PC-9 (cell line): Measurements from ENCODE around the gene PRKCA. TPM values are rescaled to one million over a fixed set of nuclear protein-coding genes. Genes with fewer than 3 reads are reported as not detected.

Experiments
- BruUV-seq: library from RNA; stranded (reverse); fragments of 400-500 nt; replicated peaks from 2 replicates; lab custom pipeline; 2021; lab: Mats Ljungman, UMichigan
- CTCF ChIA-PET: fragments of 300-600 bp; sonication (Branson Sonifier 250); formaldehyde crosslinking; loops from one replicate; lab custom pipeline; 2022; ENCODE audit warnings: antibody characterized with exemption; lab: Charles Lee
- POLR2A ChIA-PET: fragments of 300-600 bp; sonication (Branson Sonifier 250); formaldehyde crosslinking; loops from one replicate; lab custom pipeline; 2022; ENCODE audit warnings: antibody characterized with exemption; ENCODE audit not compliant: unreplicated experiment; lab: Charles Lee
- DNase-seq, 2 experiments: peaks; one replicate each; pipeline versions ENCODE4 v3.0.0 to v3.0.0-alpha.2; 2015 to 2022; ENCODE audit warnings: mixed read lengths in 1 of 2
- H2AFZ ChIP-seq: fragments of 200-600 bp; sonication (generic); 2 replicates; pipeline ENCODE4 v1.8.1; 2017; ENCODE audit warnings: antibody characterized with exemption
- H3F3A ChIP-seq: fragments of 200-600 bp; sonication (generic); 2 replicates; pipeline ENCODE4 v1.8.1; 2017; ENCODE audit warnings: antibody characterized with exemption, mild to moderate bottlenecking, low read depth; ENCODE audit not compliant: insufficient read depth
- H3K27ac ChIP-seq: fragments of 200-600 bp; sonication (generic); 2 replicates; pipeline ENCODE4 v1.6.1; 2016; ENCODE audit warnings: mixed run types
- H3K27me3 ChIP-seq: fragments of 200-600 bp; sonication (generic); 2 replicates; pipeline ENCODE4 v1.6.1; 2016; ENCODE audit warnings: low read depth, mixed run types; ENCODE audit not compliant: insufficient read depth
- H3K36me3 ChIP-seq: fragments of 200-600 bp; sonication (generic); 2 replicates; pipeline ENCODE4 v1.6.1; 2016; ENCODE audit warnings: low read depth, mixed run types
- H3K4me1 ChIP-seq: fragments of 200-600 bp; sonication (generic); replicated peaks from 2 replicates; pipeline ENCODE4 v1.6.1; 2016; ENCODE audit warnings: mixed run types; ENCODE audit not compliant: insufficient read depth
- H3K4me2 ChIP-seq: fragments of 200-600 bp; sonication (generic); 2 replicates; pipeline ENCODE4 v1.6.1; 2017; ENCODE audit warnings: mixed run types
- H3K4me3 ChIP-seq: fragments of 200-600 bp; sonication (generic); 2 replicates; pipeline ENCODE4 v1.6.1; 2016; ENCODE audit warnings: mixed run types
- H3K79me2 ChIP-seq: fragments of 200-600 bp; sonication (generic); 2 replicates; pipeline ENCODE4 v1.6.1; 2017; ENCODE audit warnings: low read depth, mixed run types
- H3K9me2 ChIP-seq: fragments of 200-600 bp; sonication (generic); 2 replicates; pipeline ENCODE4 v1.8.1; 2017; ENCODE audit warnings: mild to moderate bottlenecking; ENCODE audit not compliant: insufficient read depth
- H3K9me3 ChIP-seq: fragments of 200-600 bp; sonication (generic); 2 replicates; pipeline ENCODE4 v1.8.1; 2016; ENCODE audit warnings: low read depth; ENCODE audit not compliant: insufficient read depth
- H4K20me1 ChIP-seq: fragments of 200-600 bp; sonication (generic); 2 replicates; pipeline ENCODE4 v1.8.1; 2017; ENCODE audit not compliant: insufficient read depth
- CTCF ChIP-seq: fragments of 200-600 bp; sonication (generic); conservative IDR thresholded peaks from 2 replicates; pipeline ENCODE4 v1.6.1; 2017; ENCODE audit warnings: mixed run types, antibody characterized with exemption, mild to moderate bottlenecking, moderate library complexity
- EZH2 ChIP-seq: fragments of 200-600 bp; sonication (generic); IDR thresholded peaks from 2 replicates; pipeline ENCODE4 v1.8.0; 2017; ENCODE audit warnings: antibody characterized with exemption, low read depth
- intact Hi-C: fragments of 100-400 bp; cut with micrococcal nuclease; formaldehyde crosslinking; loops from one replicate; pipeline ENCODE4 v1.10.0; 2022; ENCODE audit not compliant: unreplicated experiment
- total RNA-seq: library from RNA; stranded (reverse); gene quantifications from 2 replicates; pipeline ENCODE4 v1.2.3, GENCODE V29; 2021

PRKCA gene
- total RNA-seq, 1 experiment from 2014 or later, result 23.1 TPM

DNA sequence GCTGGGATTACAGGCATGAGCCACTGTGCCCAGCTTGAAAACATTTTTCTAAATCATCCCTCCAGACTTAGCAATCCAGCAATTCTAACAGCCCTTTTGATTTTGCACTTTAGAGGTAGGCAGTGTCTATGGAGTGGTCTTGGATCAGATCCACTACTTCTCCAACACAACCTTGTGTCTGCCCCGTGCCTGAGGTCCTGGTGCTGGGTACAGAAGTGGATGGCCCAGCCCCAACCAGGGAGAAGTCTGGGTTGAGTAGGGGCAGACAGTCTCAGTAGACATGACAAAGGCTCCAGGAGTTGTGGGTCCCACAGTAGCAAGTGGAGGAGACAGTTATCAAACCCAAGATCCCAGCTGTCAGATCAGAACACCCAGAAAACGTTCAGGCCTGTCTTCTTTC is 460.6 kb downstream of the PRKCA start:
- DNase-seq, result no peak
- BruUV-seq, result no TSS peak
- CTCF ChIA-PET, result no interaction called here
- no peaks in the 10 kb centered on the region for H3K4me1 ChIP-seq
- H4K20me1 ChIP-seq, result no peaks in the 10 kb centered on the region
- H3K27ac ChIP-seq, result no peak overlapping the region
- no peaks in the 10 kb centered on the region for H3F3A ChIP-seq
- no peaks in the 10 kb centered on the region for H3K27me3 ChIP-seq
- no peak overlapping the region for H2AFZ ChIP-seq
- H3K9me2 ChIP-seq, result no peaks in the 10 kb centered on the region
- no peak overlapping the region for H3K4me3 ChIP-seq
- no peak for TF ChIP-seq CTCF
- no peak for TF ChIP-seq EZH2
- no peak overlapping the region for H3K4me2 ChIP-seq
- no peaks in the 10 kb centered on the region for H3K36me3 ChIP-seq
- H3K9me3 ChIP-seq, result no peaks in the 10 kb centered on the region
- intact Hi-C loops, result no loop called here
- POLR2A ChIA-PET, result no interaction called here
- H3K79me2 ChIP-seq, result no peaks in the 10 kb centered on the region

- no peaks in the 10 kb centered on the region for H3K27me3 ChIP-seq
- no peaks in the 10 kb centered on the region for H3K9me3 ChIP-seq
- H2AFZ ChIP-seq, result no peak overlapping the region
- DNase-seq, result no peak
- no peaks in the 10 kb centered on the region for H3K9me2 ChIP-seq
- intact Hi-C loops, result no loop called here
- no peak overlapping the region for H3K27ac ChIP-seq
- CTCF ChIA-PET, result no interaction called here
- no peak for TF ChIP-seq EZH2
- BruUV-seq, result no TSS peak
- H3K4me2 ChIP-seq, result no peak overlapping the region
- H3K36me3 ChIP-seq, result no peaks in the 10 kb centered on the region
- POLR2A ChIA-PET, result no interaction called here
- no peaks in the 10 kb centered on the region for H3K4me1 ChIP-seq
- H3K79me2 ChIP-seq, result no peaks in the 10 kb centered on the region
- H4K20me1 ChIP-seq, result no peaks in the 10 kb centered on the region
- H3K4me3 ChIP-seq, result no peak overlapping the region
- H3F3A ChIP-seq, result no peaks in the 10 kb centered on the region
These were observed 462.1 kb downstream of the PRKCA start for GRCh38 chr17:66764506-66764905.

DNA sequence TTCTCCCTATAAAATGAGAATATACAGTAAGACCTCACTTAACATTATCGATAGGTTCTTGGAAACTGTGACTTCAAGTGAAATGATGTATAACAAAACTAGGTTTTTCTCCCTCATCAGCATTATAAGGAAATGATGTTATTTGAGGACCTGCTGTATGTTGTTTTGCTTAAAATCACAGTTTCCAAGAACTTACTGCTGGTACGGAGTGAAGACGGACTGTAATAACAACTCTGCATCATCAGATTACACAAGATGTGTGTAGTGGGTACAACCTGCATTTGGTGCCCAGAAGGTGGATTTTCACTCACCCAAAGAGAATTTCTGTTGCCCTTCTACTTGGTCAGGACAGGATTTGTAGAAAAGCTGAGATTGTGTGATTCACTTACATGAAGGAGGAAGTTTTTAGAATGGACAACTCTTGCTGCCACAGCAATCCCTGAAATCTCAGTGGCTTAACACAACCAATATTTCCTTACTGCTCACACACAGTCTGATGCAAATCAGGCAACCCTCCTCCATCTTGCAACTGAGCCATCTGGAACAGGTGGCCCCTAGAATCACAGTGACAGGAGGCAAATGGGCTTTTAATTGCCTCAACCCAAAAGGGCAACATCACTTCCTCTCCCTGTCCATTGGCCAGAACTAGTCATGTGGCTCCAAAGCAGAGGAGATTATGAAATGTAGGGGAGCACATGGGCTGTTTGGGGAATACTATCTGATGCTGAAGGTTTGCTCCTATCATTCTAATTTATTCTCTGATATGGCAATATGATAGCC is 464.9 kb downstream of the PRKCA start:
- DNase-seq, result no peak
- H3K36me3 ChIP-seq, result no peaks in the 10 kb centered on the region
- H3K4me1 ChIP-seq, result no peaks in the 10 kb centered on the region
- intact Hi-C loops, result no loop called here
- H3K79me2 ChIP-seq, result no peaks in the 10 kb centered on the region
- no peak overlapping the region for H3K4me3 ChIP-seq
- TF ChIP-seq EZH2 (no peak), CTCF (no peak)
- H3K27ac ChIP-seq, result no peak overlapping the region
- no peaks in the 10 kb centered on the region for H4K20me1 ChIP-seq
- H2AFZ ChIP-seq, result no peak overlapping the region
- H3F3A ChIP-seq, result no peaks in the 10 kb centered on the region
- H3K9me3 ChIP-seq, result no peaks in the 10 kb centered on the region
- H3K4me2 ChIP-seq, result no peak overlapping the region
- no peaks in the 10 kb centered on the region for H3K27me3 ChIP-seq
- H3K9me2 ChIP-seq, result no peaks in the 10 kb centered on the region
- ChIA-PET POLR2A (interaction anchor here (0.7 kb wide), 1 partner anchor 836 kb away, joined by 5 read pairs; no protein-coding TSS in a partner anchor), CTCF (no interaction called here)
- no TSS peak for BruUV-seq
